ENCODE data around the gene MAST4. TPM values are rescaled to one million over a fixed set of nuclear protein-coding genes. Genes with fewer than 3 reads are reported as not detected.

The MAST4 gene
- total and polyA plus RNA-seq, 2 of the 4 experiments (the other 2 are of a cell fraction): 4.8 to 6.8 TPM

DNA sequence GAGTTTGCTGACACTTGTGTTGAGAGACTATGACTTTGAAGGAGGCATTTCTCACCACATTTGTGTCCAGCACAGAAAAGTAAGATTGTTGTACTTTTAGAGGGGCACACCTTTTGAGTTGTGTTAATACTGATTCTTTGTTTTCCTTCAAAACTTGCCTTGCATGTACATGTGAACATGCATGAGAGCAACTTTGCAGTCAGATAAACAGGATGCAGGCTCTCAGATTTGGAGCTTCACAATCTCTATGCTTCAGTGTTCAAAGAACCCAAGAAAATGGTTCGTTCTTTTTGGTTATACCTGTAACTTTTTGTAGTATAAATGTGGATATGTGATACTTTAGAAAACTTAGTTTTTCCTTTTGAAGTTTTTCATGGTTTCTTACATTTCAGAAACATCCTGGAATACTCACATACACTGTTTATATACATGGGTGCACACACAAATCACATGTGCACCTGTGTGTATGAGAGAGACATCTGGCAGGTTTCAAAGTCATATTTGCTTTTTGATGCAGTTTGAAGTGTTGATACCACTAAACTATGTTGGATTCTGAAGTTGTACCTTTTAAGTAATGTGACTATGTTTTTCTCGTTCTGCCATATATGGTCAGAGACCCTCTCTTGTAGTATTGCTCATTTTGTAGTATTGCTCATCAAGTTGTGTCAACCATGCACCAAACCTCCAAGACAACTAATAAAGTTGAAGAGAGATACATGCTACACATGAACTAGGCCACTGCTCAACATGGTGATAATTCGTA, 409.7 kb downstream of the MAST4 start:
- no peaks in the 10 kb centered on the region for H3K27me3 ChIP-seq (ENCODE audit: control insufficient read depth, insufficient read depth, low read length)
- peak overlapping the region; percentile 6; the same call in 1 of the 2 replicates for H2BK20ac ChIP-seq (ENCODE audit: low read depth, low read length)
- BruUV-seq (replicated peaks): no TSS peak
- peak overlapping the region; percentile 3 for H2BK5ac ChIP-seq (ENCODE audit: low read depth, low read length, poor library complexity, severe bottlenecking)
- H3K56ac ChIP-seq (ENCODE audit: extremely low read depth, insufficient read depth, low read length): no peak overlapping the region; the same call in none of the 2 replicates
- H2AK9ac ChIP-seq (replicated peaks; ENCODE audit: low read depth, low read length, poor library complexity): no peak overlapping the region
- H3K79me1 ChIP-seq (ENCODE audit: low read depth in 1 of 2, low read length in 2 of 2): peaks cover 23 to 53% of the 10 kb centered on the region in 2 experiments
- H3K36me3 ChIP-seq (ENCODE audit: control insufficient read depth, insufficient read depth, low read length): no peaks in the 10 kb centered on the region
- no CpG with 5 or more reads among the region's 3 CpGs for WGBS, 2 experiments (ENCODE audit: extremely low coverage in 2 of 2, insufficient read length in 1 of 2)
- DNase-seq (no peak), ATAC-seq (ENCODE audit: low read depth) (no peak)
- no peak overlapping the region for H3K18ac ChIP-seq (ENCODE audit: low read depth, low read length)
- 0 out of 2 replicates have a peak overlapping the region, but pooled peaks have one; percentile 14 for H4K91ac ChIP-seq (ENCODE audit: insufficient read depth, low read depth, low read length)
- no peaks in the 10 kb centered on the region for H4K20me1 ChIP-seq (ENCODE audit: insufficient read depth, low read length)
- H3K27ac ChIP-seq (ENCODE audit: insufficient read depth, low read length): no peak overlapping the region
- peak overlapping the region; percentile 54; the same call in 1 of the 2 replicates for H3K4me3 ChIP-seq (ENCODE audit: insufficient read depth, low read depth, low read length)
- H2BK15ac ChIP-seq (ENCODE audit: low read depth, low read length): peak overlapping the region; percentile 60; the same call in 1 of the 3 replicates
- in situ Hi-C loops (cut with MboI; ENCODE audit: low sequenced_read_pairs) (no loop called here), intact Hi-C loops (cut with micrococcal nuclease) (loop anchor here (2.0 kb wide), 2 partner anchors 47 to 89 kb away; no protein-coding TSS in a partner anchor), dilution Hi-C loops (cut with HindIII; ENCODE audit: low sequenced_read_pairs, unreplicated experiment) (no loop called here)
- H2AK5ac ChIP-seq (ENCODE audit: low read depth, low read length): peak overlapping the region; percentile 32; the same call in 1 of the 2 replicates
- peak overlapping the region; percentile 80 for H3K4me2 ChIP-seq (ENCODE audit: low read depth, low read length)
- H2BK120ac ChIP-seq (ENCODE audit: low read depth, low read length): peak overlapping the region; percentile 64
- POLR2A ChIA-PET (ENCODE audit: unreplicated experiment): interaction anchor here (0.6 kb wide), 1 partner anchor 756 kb away, joined by 3 read pairs; no protein-coding TSS in a partner anchor
- H3K4ac ChIP-seq (ENCODE audit: low read depth, low read length): peak overlapping the region; percentile 54; the same call in 1 of the 2 replicates
- peak overlapping the region; percentile 48 to 83; a peak in 3 of 4 replicates for H4K8ac ChIP-seq (ENCODE audit: low read depth in 2 of 2, low read length in 2 of 2)
- H3K9me3 ChIP-seq (ENCODE audit: control insufficient read depth, insufficient read depth, low read length): no peaks in the 10 kb centered on the region
- H2AFZ ChIP-seq (replicated peaks; ENCODE audit: low read length, poor library complexity): no peak overlapping the region
- peak overlapping the region; percentile 58 for H3K14ac ChIP-seq (replicated peaks; ENCODE audit: low read depth, low read length)
- peaks cover 14% of the 10 kb centered on the region for H3K4me1 ChIP-seq (ENCODE audit: control insufficient read depth, insufficient read depth, low read length)
- H3K23ac ChIP-seq (ENCODE audit: low read depth, low read length): peak overlapping the region; percentile 26
- H4K5ac ChIP-seq (ENCODE audit: low read depth, low read length): no peak overlapping the region
- H3K9me1 ChIP-seq (ENCODE audit: insufficient read depth, low read length): peaks cover 14% of the 10 kb centered on the region
- peak overlapping the region; percentile 44; the same call in 1 of the 2 replicates for H3K9ac ChIP-seq (ENCODE audit: low read depth, low read length)
- CTCF ChIA-PET: interaction anchor here (0.8 kb wide), 1 partner anchor 17 kb away, joined by 3 read pairs; no protein-coding TSS in a partner anchor
- no peak for TF ChIP-seq SMC3 (IDR thresholded peaks at IDR 0.05; ENCODE audit: low read depth, low read length)
- no peak for TF ChIP-seq RFX5 (IDR thresholded peaks at IDR 0.05; ENCODE audit: low read depth, low read length)
- TF ChIP-seq POLR2A (IDR thresholded peaks at IDR 0.05; ENCODE audit: low read depth, low read length): no peak
- TF ChIP-seq FOS (IDR thresholded peaks at IDR 0.05; ENCODE audit: low read depth, low read length): no peak
- no peak for TF ChIP-seq CHD1 (IDR thresholded peaks at IDR 0.05; ENCODE audit: low read depth, low read length)
- TF ChIP-seq MAZ (IDR thresholded peaks at IDR 0.05; ENCODE audit: borderline replicate concordance, low read depth, low read length): no peak
- TF ChIP-seq MAFK (IDR thresholded peaks at IDR 0.05; ENCODE audit: low read depth, low read length): no peak
- no peak for TF ChIP-seq MXI1 (IDR thresholded peaks at IDR 0.05; ENCODE audit: borderline replicate concordance, low read depth, low read length)
- no peak for TF ChIP-seq RCOR1 (IDR thresholded peaks at IDR 0.05; ENCODE audit: insufficient replicate concordance, low read length)
- TF ChIP-seq CTCF (conservative IDR thresholded peaks at IDR 0.05; ENCODE audit: low read depth, low read length): no peak
- TF ChIP-seq BHLHE40 (IDR thresholded peaks at IDR 0.05; ENCODE audit: low read depth, low read length): no peak
- no peak for TF ChIP-seq CEBPB (IDR thresholded peaks at IDR 0.05; ENCODE audit: low read depth, low read length)
- TF ChIP-seq, protein P1, sequence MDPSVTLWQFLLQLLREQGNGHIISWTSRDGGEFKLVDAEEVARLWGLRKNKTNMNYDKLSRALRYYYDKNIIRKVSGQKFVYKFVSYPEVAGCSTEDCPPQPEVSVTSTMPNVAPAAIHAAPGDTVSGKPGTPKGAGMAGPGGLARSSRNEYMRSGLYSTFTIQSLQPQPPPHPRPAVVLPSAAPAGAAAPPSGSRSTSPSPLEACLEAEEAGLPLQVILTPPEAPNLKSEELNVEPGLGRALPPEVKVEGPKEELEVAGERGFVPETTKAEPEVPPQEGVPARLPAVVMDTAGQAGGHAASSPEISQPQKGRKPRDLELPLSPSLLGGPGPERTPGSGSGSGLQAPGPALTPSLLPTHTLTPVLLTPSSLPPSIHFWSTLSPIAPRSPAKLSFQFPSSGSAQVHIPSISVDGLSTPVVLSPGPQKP (IDR thresholded peaks at IDR 0.05; ENCODE audit: borderline replicate concordance, low read depth, low read length): no peak
- TF ChIP-seq RAD21 (IDR thresholded peaks at IDR 0.05; ENCODE audit: low read length): no peak
- no peak for TF ChIP-seq NFE2L2 (IDR thresholded peaks at IDR 0.05; ENCODE audit: low read depth, low read length)

Measured in IMR-90 (cell line).